GM12878 (cell line): Measurements from ENCODE around the gene C3. TPM values are rescaled to one million over a fixed set of nuclear protein-coding genes. Genes with fewer than 3 reads are reported as not detected.
A peak's percentile ranks its signal among the peaks of the same experiment; 100 is the strongest.

Experiments used
- BACH1 ChIP-seq: fragments of 450-650 bp; IDR thresholded peaks from 2 replicates; pipeline ENCODE4 v1.6.1; 2017; ENCODE audit warnings: mild to moderate bottlenecking, borderline replicate concordance
- CEBPB ChIP-seq, 2 experiments: fragments of 150-350 bp in 1 of 2; IDR thresholded peaks; 2 replicates each; pipeline ENCODE4 v1.6.1; 2012 to 2014; ENCODE audit warnings: low read depth in 2 of 2, low read length in 2 of 2, borderline replicate concordance in 1 of 2, inconsistent platforms in 1 of 2
- CHD4 ChIP-seq: fragments of 200-600 bp; sonication (generic); IDR thresholded peaks from 2 replicates; pipeline ENCODE4 v1.6.1; 2016; ENCODE audit warnings: mild to moderate bottlenecking
- CTCF ChIP-seq, 3 experiments: IDR thresholded peaks in 2 of 3; conservative IDR thresholded peaks in 1 of 3; 2 replicates each; pipeline ENCODE4 v1.5.1; 2011; ENCODE audit warnings: low read depth in 3 of 3, low read length in 3 of 3, mild to moderate bottlenecking in 3 of 3, control low read depth in 2 of 3, moderate library complexity in 2 of 3, inconsistent platforms in 1 of 3, mixed read lengths in 1 of 3; ENCODE audit not compliant: control insufficient read depth in 2 of 3, insufficient read depth in 1 of 3; ENCODE audit errors: extremely low read depth in 1 of 3
- DPF2 ChIP-seq: fragments of 450-650 bp; IDR thresholded peaks from 2 replicates; pipeline ENCODE4 v1.6.1; 2017; ENCODE audit warnings: mild to moderate bottlenecking
- ELK1 ChIP-seq: IDR thresholded peaks from 2 replicates; pipeline ENCODE4 v1.6.1; 2012; ENCODE audit warnings: low read depth, low read length, improper control_type of control experiment
- GATAD2B ChIP-seq: fragments of 450-650 bp; conservative IDR thresholded peaks from 2 replicates; pipeline ENCODE4 v1.6.1; 2017; ENCODE audit warnings: low read depth, mild to moderate bottlenecking, moderate library complexity
- IRF5 ChIP-seq: fragments of 450-650 bp; IDR thresholded peaks from 2 replicates; pipeline ENCODE4 v1.6.1; 2017; ENCODE audit warnings: borderline replicate concordance
- NFXL1 ChIP-seq: fragments of 450-650 bp; IDR thresholded peaks from 2 replicates; pipeline ENCODE4 v1.6.1; 2017; ENCODE audit warnings: antibody characterized with exemption, mild to moderate bottlenecking, borderline replicate concordance
- NR2C2 ChIP-seq: IDR thresholded peaks from 2 replicates; pipeline ENCODE4 v1.6.1; 2011; ENCODE audit warnings: borderline replicate concordance, low read depth; ENCODE audit not compliant: control insufficient read depth, insufficient read length
- POLR2AphosphoS2 ChIP-seq: IDR thresholded peaks from 2 replicates; pipeline ENCODE4 v1.6.1; 2011; ENCODE audit warnings: low read depth, mild to moderate bottlenecking, low read length, improper control_type of control experiment, moderate library complexity
- RCOR1 ChIP-seq: conservative IDR thresholded peaks from 2 replicates; pipeline ENCODE4 v1.6.1; 2012; ENCODE audit warnings: low read depth, low read length, improper control_type of control experiment
- RELB ChIP-seq: fragments of 450-650 bp; IDR thresholded peaks from 2 replicates; pipeline ENCODE4 v1.6.1; 2017; ENCODE audit warnings: low read depth, mild to moderate bottlenecking, moderate library complexity
- REST ChIP-seq: IDR thresholded peaks from 2 replicates; pipeline ENCODE4 v1.6.1; 2012; ENCODE audit warnings: mild to moderate bottlenecking, low read depth, low read length
- SIN3A ChIP-seq: IDR thresholded peaks from 2 replicates; pipeline ENCODE4 v1.6.1; 2012; ENCODE audit warnings: low read depth, low read length, improper control_type of control experiment
- TAF1 ChIP-seq: IDR thresholded peaks from 2 replicates; pipeline ENCODE4 v1.6.1; 2011; ENCODE audit warnings: mild to moderate bottlenecking, low read depth, low read length, borderline replicate concordance
- ZNF24 ChIP-seq: fragments of 450-650 bp; IDR thresholded peaks from 2 replicates; pipeline ENCODE4 v1.6.1; 2017; ENCODE audit warnings: antibody characterized with exemption, mild to moderate bottlenecking
- ZNF384 ChIP-seq: IDR thresholded peaks from 2 replicates; pipeline ENCODE4 v1.6.1; 2012; ENCODE audit warnings: low read depth, mild to moderate bottlenecking, low read length, improper control_type of control experiment, borderline replicate concordance
- polyA plus RNA-seq, 11 experiments: library from polyadenylated mRNA; depleted of rRNA in 4 of 11; unstranded in 6 of 11; stranded (reverse) in 5 of 11; fragments of >200 nt; fragmentation: Nextera tagmentation in 4 of 11; fragmentation: Illumina TruSeq in 1 of 11; extraction: Ambion mirVana in 4 of 11; extraction: Trizol in 1 of 11; gene quantifications; 1 replicate in 1 of 11; 2 replicates in 10 of 11; pipeline versions ENCODE4 v1.2.1 to v1.2.3, GENCODE V29; 2011 to 2016; ENCODE audit warnings: inconsistent platforms in 2 of 11, missing spikeins in 2 of 11, low read depth in 1 of 11
- total RNA-seq, 4 experiments: library from RNA; depleted of rRNA in 3 of 4; stranded (reverse); fragments of >200 nt in 3 of 4; fragmentation: Illumina TruSeq in 1 of 4; extraction: Trizol in 1 of 4; gene quantifications; 2 replicates each; pipeline versions ENCODE4 v1.2.1 to v1.2.3, GENCODE V29; 2013 to 2021

The C3 gene
- total and polyA plus RNA-seq, 10 of the 15 experiments (the other 5 are each of a cell fraction or from before 2014, with no cell fraction given), result 0.20 to 6.7 (median 0.72) TPM

GRCh38 chr19:6753178-6754031 is 33.0 kb upstream of the C3 start (continued):
- peak; percentile 52 to 75 (median 58) for TF ChIP-seq CTCF (IDR thresholded peaks at IDR 0.05 in 2 of 3, conservative IDR thresholded peaks at IDR 0.05 in 1 of 3; ENCODE audit: control insufficient read depth in 2 of 3, extremely low read depth in 1 of 3, insufficient read depth in 1 of 3, low read depth in 3 of 3, low read length in 3 of 3)
- no peak for TF ChIP-seq ZNF384
- no peak for TF ChIP-seq NR2C2
- no peak for TF ChIP-seq REST
- TF ChIP-seq ZNF24, result 0 out of 2 replicates have a peak, but pooled peaks have one; percentile 9
- TF ChIP-seq TAF1, result no peak; the same call in 1 of the 2 replicates
- TF ChIP-seq DPF2, result peak; percentile 72; the same call in 1 of the 2 replicates
- TF ChIP-seq RCOR1, result no peak
- TF ChIP-seq GATAD2B, result no peak; the same call in none of the 2 replicates
- TF ChIP-seq SIN3A, result peak; percentile 63; the same call in 1 of the 2 replicates
- no peak for TF ChIP-seq RELB
- no peak for TF ChIP-seq BACH1
- TF ChIP-seq ELK1, result no peak; the same call in 1 of the 2 replicates
- no peak for TF ChIP-seq NFXL1
- no peak for TF ChIP-seq IRF5
- TF ChIP-seq CHD4, result no peak
- no peak for TF ChIP-seq CEBPB (IDR thresholded peaks at IDR 0.05; ENCODE audit: borderline replicate concordance in 1 of 2, low read depth in 2 of 2, low read length in 2 of 2)
- no peak; the same call in 1 of the 2 replicates for TF ChIP-seq POLR2AphosphoS2
